ENCODE data around the gene GZF1. TPM values are rescaled to one million over a fixed set of nuclear protein-coding genes. Genes with fewer than 3 reads are reported as not detected.
"Not testable (repeated sequence)": the region's sequence is repeated elsewhere in the genome, so short reads cannot be mapped to it uniquely, and the experiment has no call there.

Gene GZF1
- total RNA-seq, 1 donor from 2014 or later: 12.9 TPM

- TF ChIP-seq EZH2phosphoT487 (IDR thresholded peaks at IDR 0.05) (no peak), CTCF (IDR thresholded peaks at IDR 0.05) (no peak), EZH2 (IDR thresholded peaks at IDR 0.05) (no peak)
- H3K4me3 ChIP-seq: no peak overlapping the region
- no peak overlapping the region for H3K27ac ChIP-seq
- Mint-ChIP-seq H3K4me3 (no peak overlapping the region), H3K9me3 (no peaks in the 10 kb centered on the region), H3K27ac (no peak overlapping the region), H3K36me3 (no peaks in the 10 kb centered on the region), H3K27me3 (ENCODE audit: insufficient read depth, low read depth) (no peaks in the 10 kb centered on the region), H3K4me1 (peaks cover 13% of the 10 kb centered on the region)
- no peaks in the 10 kb centered on the region for H3K79me2 ChIP-seq (ENCODE audit: low read depth)
- no peaks in the 10 kb centered on the region for H4K20me1 ChIP-seq (ENCODE audit: low read depth)
- no peak overlapping the region for H2AFZ ChIP-seq (replicated peaks)
- no peak for DNase-seq (ENCODE audit: low spot score)
- H3K4me2 ChIP-seq: no peak overlapping the region
- peaks cover 7% of the 10 kb centered on the region for H3F3A ChIP-seq (ENCODE audit: low read depth)
- no peak overlapping the region for H3K9ac ChIP-seq
- H3K4me1 ChIP-seq: peaks cover 7% of the 10 kb centered on the region
- no peaks in the 10 kb centered on the region for H3K27me3 ChIP-seq
- no peaks in the 10 kb centered on the region for H3K9me3 ChIP-seq (ENCODE audit: low read depth)
- H3K36me3 ChIP-seq: no peaks in the 10 kb centered on the region
Observed at GRCh38 chr20:23344336-23344735, 17.6 kb upstream of the GZF1 start.

GRCh38 chr20:23346002-23346401 is 16.0 kb upstream of the GZF1 start:
- TF ChIP-seq EZH2 (IDR thresholded peaks at IDR 0.05) (no peak), EZH2phosphoT487 (IDR thresholded peaks at IDR 0.05) (no peak)
- H4K20me1 ChIP-seq (ENCODE audit: low read depth): no peaks in the 10 kb centered on the region
- H3K9me3 Mint-ChIP-seq: no peaks in the 10 kb centered on the region
- DNase-seq (ENCODE audit: low spot score): no peak
- no peak overlapping the region for H3K4me2 ChIP-seq
- H3K79me2 ChIP-seq (ENCODE audit: low read depth): peaks cover 3% of the 10 kb centered on the region
- peaks cover 13% of the 10 kb centered on the region for H3K4me1 Mint-ChIP-seq
- H2AFZ ChIP-seq (replicated peaks): no peak overlapping the region
- H3K36me3 Mint-ChIP-seq: no peaks in the 10 kb centered on the region
- no peaks in the 10 kb centered on the region for H3K36me3 ChIP-seq
- no peaks in the 10 kb centered on the region for H3K9me3 ChIP-seq (ENCODE audit: low read depth)
- no peak overlapping the region for H3K9ac ChIP-seq
- no peak overlapping the region for H3K27ac ChIP-seq
- peaks cover 10% of the 10 kb centered on the region for H3K4me1 ChIP-seq
- no peak overlapping the region for H3K4me3 Mint-ChIP-seq
- no peaks in the 10 kb centered on the region for H3K27me3 ChIP-seq
- no peak overlapping the region for H3K27ac Mint-ChIP-seq
- H3F3A ChIP-seq (ENCODE audit: low read depth): peaks cover 18% of the 10 kb centered on the region
- no peak overlapping the region for H3K4me3 ChIP-seq
- H3K27me3 Mint-ChIP-seq (ENCODE audit: insufficient read depth, low read depth): no peaks in the 10 kb centered on the region

- H3K27ac Mint-ChIP-seq: no peak overlapping the region
- peaks cover 4% of the 10 kb centered on the region for H3K27me3 Mint-ChIP-seq (ENCODE audit: insufficient read depth, low read depth)
- no peak overlapping the region for H3K4me3 Mint-ChIP-seq
- H3K9me3 Mint-ChIP-seq: no peaks in the 10 kb centered on the region
- Histone ChIP-seq H3K27me3 (no peaks in the 10 kb centered on the region), H3K9ac (no peak overlapping the region), H3K4me3 (no peak overlapping the region), H3K4me2 (no peak overlapping the region), H3K27ac (no peak overlapping the region), H3K9me3 (ENCODE audit: low read depth) (no peaks in the 10 kb centered on the region), H3F3A (ENCODE audit: low read depth) (peaks cover 21% of the 10 kb centered on the region), H3K79me2 (ENCODE audit: low read depth) (peaks cover 21% of the 10 kb centered on the region), H2AFZ (replicated peaks) (no peak overlapping the region), H3K4me1 (peaks cover 19% of the 10 kb centered on the region), H3K36me3 (no peaks in the 10 kb centered on the region), H4K20me1 (ENCODE audit: low read depth) (peaks cover 16% of the 10 kb centered on the region)
- no peak for DNase-seq (ENCODE audit: low spot score)
- TF ChIP-seq CTCF (IDR thresholded peaks at IDR 0.05) (no peak), EZH2 (IDR thresholded peaks at IDR 0.05) (no peak), EZH2phosphoT487 (IDR thresholded peaks at IDR 0.05) (no peak)
- peaks cover 20% of the 10 kb centered on the region for H3K4me1 Mint-ChIP-seq
- no peaks in the 10 kb centered on the region for H3K36me3 Mint-ChIP-seq
Observed at GRCh38 chr20:23347791-23348190, 14.2 kb upstream of the GZF1 start.

- not testable (repeated sequence) for DNase-seq (ENCODE audit: low spot score); H3K9ac ChIP-seq; H3K9me3 ChIP-seq (ENCODE audit: low read depth); H3K27ac ChIP-seq; H3K27me3 ChIP-seq; H3K27ac Mint-ChIP-seq; H3K36me3 ChIP-seq; H3K4me3 ChIP-seq; H3K4me2 ChIP-seq; H3K36me3 Mint-ChIP-seq; H2AFZ ChIP-seq (replicated peaks); H3K27me3 Mint-ChIP-seq (ENCODE audit: insufficient read depth, low read depth); H3K9me3 Mint-ChIP-seq
- H3K79me2 ChIP-seq (ENCODE audit: low read depth): peaks cover 28% of the 10 kb centered on the region
- H3F3A ChIP-seq (ENCODE audit: low read depth): peaks cover 21% of the 10 kb centered on the region
- peaks cover 19% of the 10 kb centered on the region for H3K4me1 ChIP-seq
- H3K4me3 Mint-ChIP-seq: peak overlapping the region; percentile 69
- H3K4me1 Mint-ChIP-seq: peaks cover 22% of the 10 kb centered on the region
- H4K20me1 ChIP-seq (ENCODE audit: low read depth): peaks cover 22% of the 10 kb centered on the region
Observed at GRCh38 chr20:23348510-23348909, 13.5 kb upstream of the GZF1 start.

Measured in neural progenitor cell (in vitro differentiated cells).